HEK293 (cell line): ENCODE data around the gene AHCYL1.

ENCODE experiments used
- CTCF ChIA-PET: fragments of 350-600 bp; formaldehyde crosslinking; extraction: SDS; loops from one replicate; lab custom pipeline; 2021; ENCODE audit warnings: antibody characterized with exemption; lab: Yijun Ruan, JAX
- POLR2A ChIA-PET: fragments of 300-600 bp; formaldehyde crosslinking; extraction: SDS; loops from one replicate; lab custom pipeline; 2020; ENCODE audit warnings: antibody characterized with exemption, inconsistent platforms; lab: Yijun Ruan, JAX
- H3K27ac ChIP-seq: fragments of 200-500 bp; sonication (Bioruptor generic); 2 replicates; pipeline ENCODE4 v1.5.1; 2014; ENCODE audit warnings: low read depth, low read length, control low read depth, inconsistent platforms; ENCODE audit errors: extremely low read depth
- H3K36me3 ChIP-seq, 2 experiments: fragments of 200-500 bp in 1 of 2; sonication (Bioruptor generic) in 1 of 2; 1 replicate in 1 of 2; 2 replicates in 1 of 2; pipeline ENCODE4 v1.5.1; 2014 to 2017; ENCODE audit warnings: inconsistent platforms in 2 of 2, low read length in 2 of 2; ENCODE audit not compliant: control insufficient read depth in 2 of 2, insufficient read depth in 1 of 2
- H3K4me1 ChIP-seq: fragments of 200-500 bp; sonication (Bioruptor generic); 2 replicates; pipeline ENCODE4 v1.5.1; 2014; ENCODE audit warnings: mild to moderate bottlenecking, low read length, inconsistent platforms; ENCODE audit not compliant: control insufficient read depth, insufficient read depth
- H3K4me3 ChIP-seq: 2 replicates; pipeline ENCODE4 v1.5.1; 2011; ENCODE audit warnings: low read depth, mild to moderate bottlenecking, control low read depth, low read length, moderate library complexity
- H3K9me3 ChIP-seq: fragments of 200-500 bp; sonication (Bioruptor generic); 2 replicates; pipeline ENCODE4 v1.5.1; 2014; ENCODE audit warnings: low read depth, low read length, inconsistent platforms; ENCODE audit not compliant: control insufficient read depth, insufficient read depth
- HOXC10 ChIP-seq: sonication (generic); formaldehyde crosslinking; IDR thresholded peaks from 2 replicates; pipeline ENCODE4 v1.8.1; 2023; ENCODE audit warnings: mild to moderate bottlenecking, missing genetic modification reagents
- IKZF3 ChIP-seq: fragments of 450-650 bp; IDR thresholded peaks from 2 replicates; pipeline ENCODE4 v1.5.0; 2018; ENCODE audit warnings: missing biosample characterization, mild to moderate bottlenecking, missing genetic modification characterization, moderate library complexity
- MZF1 ChIP-seq: fragments of 450-650 bp; formaldehyde crosslinking; IDR thresholded peaks from 2 replicates; pipeline ENCODE4 v1.5.1; 2017; ENCODE audit warnings: missing biosample characterization, missing genetic modification characterization, borderline replicate concordance
- PATZ1 ChIP-seq: fragments of 450-650 bp; formaldehyde crosslinking; IDR thresholded peaks from 2 replicates; pipeline ENCODE4 v1.5.1; 2016; ENCODE audit warnings: missing biosample characterization, missing genetic modification characterization
- PRDM10 ChIP-seq: fragments of 450-650 bp; formaldehyde crosslinking; IDR thresholded peaks from 2 replicates; pipeline ENCODE4 v1.5.1; 2016; ENCODE audit warnings: missing biosample characterization, missing genetic modification characterization
- TRIM28 ChIP-seq: IDR thresholded peaks from 2 replicates; pipeline ENCODE4 v1.6.1; 2011; ENCODE audit warnings: low read length, control low read depth, borderline replicate concordance
- ZBTB1 ChIP-seq: fragments of 450-650 bp; formaldehyde crosslinking; IDR thresholded peaks from 2 replicates; pipeline ENCODE4 v1.5.1; 2016; ENCODE audit warnings: missing biosample characterization, missing genetic modification characterization
- ZBTB21 ChIP-seq: fragments of 450-650 bp; formaldehyde crosslinking; IDR thresholded peaks from 2 replicates; pipeline ENCODE4 v1.5.1; 2017; ENCODE audit warnings: missing biosample characterization, missing genetic modification characterization
- ZBTB48 ChIP-seq: fragments of 450-650 bp; formaldehyde crosslinking; IDR thresholded peaks from 2 replicates; pipeline ENCODE4 v1.5.1; 2016; ENCODE audit warnings: missing biosample characterization, missing genetic modification characterization
- ZFP37 ChIP-seq: fragments of 450-650 bp; formaldehyde crosslinking; IDR thresholded peaks from 2 replicates; pipeline ENCODE4 v1.5.1; 2016; ENCODE audit warnings: missing biosample characterization, missing genetic modification characterization
- ZFP69B ChIP-seq: fragments of 450-650 bp; formaldehyde crosslinking; IDR thresholded peaks from 2 replicates; pipeline ENCODE4 v1.5.1; 2016; ENCODE audit warnings: missing biosample characterization, missing genetic modification characterization
- ZNF132 ChIP-seq: fragments of 450-650 bp; formaldehyde crosslinking; IDR thresholded peaks from 2 replicates; pipeline ENCODE4 v1.5.1; 2017; ENCODE audit warnings: missing biosample characterization, missing genetic modification characterization, borderline replicate concordance
- ZNF37A ChIP-seq: fragments of 450-650 bp; IDR thresholded peaks from 2 replicates; pipeline ENCODE4 v1.5.1; 2018; ENCODE audit warnings: missing biosample characterization, missing genetic modification characterization
- ZNF404 ChIP-seq: fragments of 450-650 bp; formaldehyde crosslinking; IDR thresholded peaks from 2 replicates; pipeline ENCODE4 v1.5.1; 2017; ENCODE audit warnings: missing biosample characterization, missing genetic modification characterization
- ZNF473 ChIP-seq: fragments of 450-650 bp; formaldehyde crosslinking; IDR thresholded peaks from 2 replicates; pipeline ENCODE4 v1.5.1; 2017; ENCODE audit warnings: missing biosample characterization, missing genetic modification characterization
- ZNF558 ChIP-seq: fragments of 450-650 bp; formaldehyde crosslinking; IDR thresholded peaks from 2 replicates; pipeline ENCODE4 v1.5.1; 2016; ENCODE audit warnings: missing biosample characterization, missing genetic modification characterization
- ZNF560 ChIP-seq: fragments of 450-650 bp; formaldehyde crosslinking; IDR thresholded peaks from 2 replicates; pipeline ENCODE4 v1.5.1; 2017; ENCODE audit warnings: missing biosample characterization, missing genetic modification characterization, borderline replicate concordance
- ZNF621 ChIP-seq: fragments of 450-650 bp; formaldehyde crosslinking; IDR thresholded peaks from 2 replicates; pipeline ENCODE4 v1.5.1; 2017; ENCODE audit warnings: missing biosample characterization, missing genetic modification characterization
- ZNF645 ChIP-seq: fragments of 450-650 bp; formaldehyde crosslinking; IDR thresholded peaks from 2 replicates; pipeline ENCODE4; 2016; ENCODE audit warnings: missing biosample characterization, missing genetic modification characterization
- ZNF658 ChIP-seq: fragments of 450-650 bp; formaldehyde crosslinking; IDR thresholded peaks from 2 replicates; pipeline ENCODE4; 2016; ENCODE audit warnings: missing biosample characterization, missing genetic modification characterization
- ZNF785 ChIP-seq: fragments of 450-650 bp; formaldehyde crosslinking; IDR thresholded peaks from 2 replicates; pipeline ENCODE4 v1.5.1; 2016; ENCODE audit warnings: missing biosample characterization, missing genetic modification characterization
- ZNF837 ChIP-seq: fragments of 450-650 bp; formaldehyde crosslinking; IDR thresholded peaks from 2 replicates; pipeline ENCODE4 v1.5.1; 2016; ENCODE audit warnings: missing biosample characterization, missing genetic modification characterization
- ZSCAN16 ChIP-seq: fragments of 450-650 bp; formaldehyde crosslinking; IDR thresholded peaks from 2 replicates; pipeline ENCODE4 v1.5.1; 2016; ENCODE audit warnings: missing biosample characterization, missing genetic modification characterization
- ZSCAN30 ChIP-seq: fragments of 450-650 bp; IDR thresholded peaks from 2 replicates; pipeline ENCODE4 v1.5.1; 2018; ENCODE audit warnings: missing biosample characterization, mild to moderate bottlenecking, missing genetic modification characterization, moderate library complexity
- ZSCAN4 ChIP-seq: fragments of 450-650 bp; formaldehyde crosslinking; IDR thresholded peaks from 2 replicates; pipeline ENCODE4 v1.5.1; 2017; ENCODE audit warnings: missing biosample characterization, missing genetic modification characterization

The AHCYL1 gene

GRCh38 chr1:110002695-110003094 is 18.1 kb downstream of the AHCYL1 start:
- Histone ChIP-seq H3K36me3 (no peaks in the 10 kb centered on the region), H3K9me3 (no peaks in the 10 kb centered on the region), H3K4me1 (peaks cover 28% of the 10 kb centered on the region), H3K4me3 (no peak overlapping the region)
- POLR2A ChIA-PET, result interaction anchor here (0.8 kb wide), 1 partner anchor 11 kb away, joined by 3 read pairs; no protein-coding TSS in a partner anchor
- TF ChIP-seq PRDM10 (tag by site-specific recombination), result peak; percentile 9; the same call in 1 of the 2 replicates
- no peak for TF ChIP-seq ZBTB21 (tag by site-specific recombination)
- TF ChIP-seq, all 188 proteins: peak for 1
- CTCF ChIA-PET, result no interaction called here
- no peak overlapping the region for H3K27ac ChIP-seq

DNA sequence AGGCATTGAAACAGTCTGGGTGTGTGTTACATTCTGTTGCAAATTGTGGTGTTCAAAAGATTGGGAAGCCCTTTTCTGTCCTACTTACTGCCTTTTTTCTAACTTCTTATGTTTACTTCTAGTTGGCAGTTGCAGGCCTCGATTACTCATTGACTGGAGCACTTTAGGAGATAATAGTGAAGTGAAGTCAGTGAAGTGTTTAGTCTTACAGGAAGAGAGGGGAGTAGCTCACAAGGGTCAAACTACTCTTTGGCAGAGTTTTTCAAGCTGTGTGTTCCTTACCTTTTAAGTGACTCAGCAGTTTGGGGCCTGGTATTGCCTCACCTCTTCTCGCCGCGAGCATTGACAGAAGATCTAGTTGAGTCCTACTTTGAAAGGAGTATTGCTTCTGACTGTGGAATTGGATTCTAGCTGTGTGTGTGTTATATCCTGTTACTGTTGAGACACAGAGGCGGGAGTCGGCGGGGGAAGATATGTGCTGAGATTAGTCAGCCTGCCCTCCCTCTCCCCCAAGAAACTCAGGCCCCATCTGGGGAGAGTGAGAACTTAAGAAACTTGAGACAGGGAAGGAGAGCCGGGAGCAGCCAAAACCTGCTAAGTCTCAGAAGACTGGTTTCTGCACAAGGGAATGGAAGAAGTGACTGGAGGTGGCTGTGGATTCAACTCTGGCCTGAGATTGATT is 19.3 kb downstream of the AHCYL1 start:
- ChIA-PET POLR2A (interaction anchor here (0.6 to 1.7 kb wide), 5 partner anchors 8 to 489 kb away, joined by 3 to 6 read pairs (median 4); partner anchors contain the start of gene AHCYL1), CTCF (interaction anchor here (0.6 to 1.0 kb wide), 2 partner anchors 19 to 469 kb away, joined by 3 read pairs; partner anchors contain the start of gene AHCYL1)
- Histone ChIP-seq H3K4me1 (peaks cover 25% of the 10 kb centered on the region), H3K4me3 (no peak overlapping the region), H3K9me3 (no peaks in the 10 kb centered on the region), H3K36me3 (peaks cover 0 to 4% of the 10 kb centered on the region in 2 experiments; a peak in 1 of 3 replicates), H3K27ac (peak overlapping the region; percentile 50)
- TF ChIP-seq ZBTB1 (tag by site-specific recombination) (no peak), ZSCAN16 (tag by site-specific recombination) (no peak), ZNF785 (tag by site-specific recombination) (0 out of 2 replicates have a peak, but pooled peaks have one; percentile 24), ZBTB48 (0 out of 2 replicates have a peak, but pooled peaks have one; percentile 39), IKZF3 (tag by site-specific recombination) (peak; percentile 45; the same call in 1 of the 2 replicates), ZNF837 (tag by site-specific recombination) (no peak), ZNF404 (tag by site-specific recombination) (no peak), ZNF473 (tag by site-specific recombination) (no peak), ZNF621 (no peak), ZNF645 (no peak), ZSCAN30 (peak; percentile 59; the same call in 1 of the 2 replicates), PATZ1 (tag by site-specific recombination) (peak; percentile 90), ZNF560 (tag by site-specific recombination) (no peak), ZSCAN4 (tag by site-specific recombination) (no peak), ZFP37 (peak; percentile 70; the same call in 1 of the 2 replicates), ZNF658 (tag by site-specific recombination) (no peak), TRIM28 (peak; percentile 99), HOXC10 (no peak), ZNF37A (tag by site-specific recombination) (no peak), ZNF132 (no peak), ZNF558 (tag by site-specific recombination) (peak; percentile 31; the same call in 1 of the 2 replicates), ZFP69B (tag by site-specific recombination) (peak; percentile 68; the same call in 1 of the 2 replicates), MZF1 (tag by site-specific recombination) (peak; percentile 77)
